IMR-90 (cell line): ENCODE data around the gene NYAP1. TPM values are rescaled to one million over a fixed set of nuclear protein-coding genes. Genes with fewer than 3 reads are reported as not detected.

Experiments
- ATAC-seq: fragments of 200-7000 bp; cut with Tn5 transposase; 2 replicates; pipeline ENCODE4 v1.9.1; 2020; ENCODE audit warnings: low read depth, mild to moderate bottlenecking, moderate library complexity
- BruUV-seq: library from RNA; stranded (reverse); fragments of 400-500 nt; replicated peaks from 2 replicates; lab custom pipeline; 2021; lab: Mats Ljungman, UMichigan
- CTCF ChIA-PET: fragments of 300-600 bp; formaldehyde crosslinking; extraction: SDS; loops from one replicate; lab custom pipeline; 2021; ENCODE audit warnings: antibody characterized with exemption; lab: Yijun Ruan, JAX
- POLR2A ChIA-PET: fragments of 300-600 bp; sonication (Branson Sonifier 250); formaldehyde crosslinking; loops from one replicate; lab custom pipeline; 2022; ENCODE audit warnings: antibody characterized with exemption; ENCODE audit not compliant: unreplicated experiment; lab: Charles Lee
- DNase-seq: peaks from one replicate; pipeline ENCODE4 v3.0.0; 2013
- H2AFZ ChIP-seq: replicated peaks from 2 replicates; pipeline ENCODE3; 2013; ENCODE audit warnings: low read length, mild to moderate bottlenecking; ENCODE audit not compliant: poor library complexity
- H2AK5ac ChIP-seq: 2 replicates; pipeline ENCODE4 v1.6.1; 2013; ENCODE audit warnings: low read depth, low read length, inconsistent platforms
- H2AK9ac ChIP-seq: replicated peaks from 2 replicates; pipeline ENCODE3; 2013; ENCODE audit warnings: mild to moderate bottlenecking, low read depth, low read length, moderate library complexity; ENCODE audit not compliant: poor library complexity
- H2BK120ac ChIP-seq: 2 replicates; pipeline ENCODE4 v1.6.1; 2013; ENCODE audit warnings: low read depth, low read length, inconsistent platforms
- H2BK15ac ChIP-seq: 3 replicates; pipeline ENCODE4 v1.6.1; 2013; ENCODE audit warnings: low read depth, low read length, inconsistent platforms
- H2BK20ac ChIP-seq: 2 replicates; pipeline ENCODE4 v1.6.1; 2013; ENCODE audit warnings: low read depth, mild to moderate bottlenecking, inconsistent platforms, low read length, moderate library complexity
- H2BK5ac ChIP-seq: 2 replicates; pipeline ENCODE4 v1.6.1; 2013; ENCODE audit warnings: mild to moderate bottlenecking, low read depth, low read length, inconsistent platforms; ENCODE audit not compliant: poor library complexity, severe bottlenecking
- H3K14ac ChIP-seq: replicated peaks from 2 replicates; pipeline ENCODE4 v1.6.1; 2013; ENCODE audit warnings: low read depth, low read length, inconsistent platforms
- H3K18ac ChIP-seq: 2 replicates; pipeline ENCODE4 v1.6.1; 2013; ENCODE audit warnings: low read depth, low read length, control low read depth
- H3K23ac ChIP-seq: 2 replicates; pipeline ENCODE4 v1.6.1; 2013; ENCODE audit warnings: low read depth, low read length, inconsistent platforms
- H3K27ac ChIP-seq: 2 replicates; pipeline ENCODE4 v1.5.1; 2013; ENCODE audit warnings: mild to moderate bottlenecking, control low read depth, low read length; ENCODE audit not compliant: insufficient read depth
- H3K27me3 ChIP-seq: 2 replicates; pipeline ENCODE4 v1.6.1; 2013; ENCODE audit warnings: low read length; ENCODE audit not compliant: control insufficient read depth, insufficient read depth
- H3K36me3 ChIP-seq: 2 replicates; pipeline ENCODE4 v1.6.1; 2013; ENCODE audit warnings: low read length, mixed read lengths; ENCODE audit not compliant: control insufficient read depth, insufficient read depth
- H3K4ac ChIP-seq: 2 replicates; pipeline ENCODE4 v1.6.1; 2013; ENCODE audit warnings: low read depth, low read length, inconsistent platforms
- H3K4me1 ChIP-seq: 2 replicates; pipeline ENCODE4 v1.6.1; 2013; ENCODE audit warnings: low read length, mixed read lengths; ENCODE audit not compliant: control insufficient read depth, insufficient read depth
- H3K4me2 ChIP-seq: 2 replicates; pipeline ENCODE4 v1.6.1; 2013; ENCODE audit warnings: low read depth, mild to moderate bottlenecking, control low read depth, low read length, moderate library complexity
- H3K4me3 ChIP-seq: 2 replicates; pipeline ENCODE4 v1.5.1; 2013; ENCODE audit warnings: low read depth, mild to moderate bottlenecking, control low read depth, low read length, moderate library complexity; ENCODE audit not compliant: insufficient read depth
- H3K56ac ChIP-seq: 2 replicates; pipeline ENCODE4 v1.6.1; 2013; ENCODE audit warnings: low read length, inconsistent platforms; ENCODE audit not compliant: insufficient read depth; ENCODE audit errors: extremely low read depth
- H3K79me1 ChIP-seq, 2 experiments: 2 replicates each; pipeline ENCODE4 v1.6.1; 2013; ENCODE audit warnings: low read length in 2 of 2, inconsistent platforms in 1 of 2, low read depth in 1 of 2
- H3K9ac ChIP-seq: 2 replicates; pipeline ENCODE4 v1.6.1; 2013; ENCODE audit warnings: low read depth, low read length, control low read depth
- H3K9me1 ChIP-seq: 2 replicates; pipeline ENCODE4 v1.6.1; 2013; ENCODE audit warnings: low read length, inconsistent platforms; ENCODE audit not compliant: insufficient read depth
- H3K9me3 ChIP-seq: 2 replicates; pipeline ENCODE4 v1.6.1; 2013; ENCODE audit warnings: low read length; ENCODE audit not compliant: control insufficient read depth, insufficient read depth
- H4K20me1 ChIP-seq: 2 replicates; pipeline ENCODE4 v1.6.1; 2013; ENCODE audit warnings: low read length, inconsistent platforms; ENCODE audit not compliant: insufficient read depth
- H4K5ac ChIP-seq: 2 replicates; pipeline ENCODE4 v1.6.1; 2013; ENCODE audit warnings: mild to moderate bottlenecking, low read depth, low read length, control low read depth
- H4K8ac ChIP-seq, 2 experiments: 2 replicates each; pipeline ENCODE4 v1.6.1; 2013; ENCODE audit warnings: low read depth in 2 of 2, low read length in 2 of 2, control low read depth in 1 of 2, inconsistent platforms in 1 of 2
- H4K91ac ChIP-seq: 2 replicates; pipeline ENCODE4 v1.6.1; 2013; ENCODE audit warnings: low read depth, low read length, inconsistent platforms; ENCODE audit not compliant: insufficient read depth
- BHLHE40 ChIP-seq: fragments of 150-350 bp; IDR thresholded peaks from 2 replicates; pipeline ENCODE4 v1.6.1; 2016; ENCODE audit warnings: mild to moderate bottlenecking, low read depth, low read length
- FOS ChIP-seq: fragments of 150-350 bp; IDR thresholded peaks from 2 replicates; pipeline ENCODE4 v1.6.1; 2016; ENCODE audit warnings: low read depth, low read length
- MAZ ChIP-seq: IDR thresholded peaks from 2 replicates; pipeline ENCODE4 v1.6.1; 2012; ENCODE audit warnings: low read depth, mild to moderate bottlenecking, low read length, improper control_type of control experiment, moderate library complexity, borderline replicate concordance
- SMC3 ChIP-seq: fragments of 150-350 bp; IDR thresholded peaks from 2 replicates; pipeline ENCODE4 v1.6.1; 2016; ENCODE audit warnings: low read depth, mild to moderate bottlenecking, antibody characterized with exemption, low read length, moderate library complexity
- WGBS, 2 experiments: methylation state at CpG; one replicate each; pipeline versions ENCODE4 v1.1.5 to v1.1.7; 2013; ENCODE audit warnings: missing lambda C conversion rate in 2 of 2; ENCODE audit not compliant: insufficient read length in 1 of 2; ENCODE audit errors: extremely low coverage in 2 of 2; 5-methylcytosine and 5-hydroxymethylcytosine counted together
- dilution Hi-C: fragments of 300-500 bp; cut with HindIII; formaldehyde crosslinking; loops from one replicate; pipeline ENCODE4 v1.14.3; 2018; ENCODE audit warnings: low sequenced_read_pairs; ENCODE audit not compliant: unreplicated experiment
- in situ Hi-C: fragments of 300-500 bp; cut with MboI; formaldehyde crosslinking; loops from 3 replicates; pipeline ENCODE4 v1.14.3; 2019; ENCODE audit warnings: low sequenced_read_pairs, inconsistent platforms, mixed read lengths
- intact Hi-C: fragments of 100-400 bp; cut with micrococcal nuclease; formaldehyde crosslinking; loops from 2 replicates; pipeline ENCODE4 v1.10.0; 2022
- polyA plus RNA-seq, 3 experiments: library from polyadenylated mRNA; depleted of rRNA; stranded (reverse); fragments of >200 nt; gene quantifications; 2 replicates each; pipeline ENCODE4 v1.2.3, GENCODE V29; 2012; ENCODE audit warnings: low replicate concordance in 1 of 3
- total RNA-seq: library from RNA; depleted of rRNA; stranded (reverse); fragments of >200 nt; gene quantifications from 2 replicates; pipeline ENCODE4 v1.2.3, GENCODE V29; 2012

Gene NYAP1
- total and polyA plus RNA-seq, 2 of the 4 experiments (the other 2 are of a cell fraction) = 0.18 to 1.3 TPM

DNA sequence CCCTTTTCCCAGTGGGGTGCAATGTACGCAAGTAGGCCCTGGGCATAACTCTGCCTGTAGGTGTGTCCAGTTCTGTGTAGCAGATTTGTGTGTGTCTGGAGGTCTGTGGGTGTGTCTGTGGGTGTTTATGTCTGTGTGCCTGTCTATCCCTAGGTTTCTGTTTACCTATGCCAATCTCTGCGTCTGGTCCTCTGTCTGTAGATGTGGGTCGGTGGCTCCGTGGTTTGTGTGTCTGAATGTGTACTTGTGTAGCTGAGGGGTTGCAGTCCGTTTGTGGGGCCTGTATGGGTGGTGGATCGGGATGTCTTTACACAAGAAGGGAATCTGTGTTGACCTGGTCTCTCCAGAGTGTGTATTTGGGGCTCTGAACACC is 932 bp downstream of the NYAP1 start:
- ATAC-seq (no peak), DNase-seq (no peak)
- Histone ChIP-seq H3K36me3 (no peaks in the 10 kb centered on the region), H4K5ac (no peak overlapping the region), H2BK20ac (no peak overlapping the region), H3K27me3 (no peaks in the 10 kb centered on the region), H4K8ac (no peak overlapping the region), H3K18ac (no peak overlapping the region), H3K4me2 (peak overlapping the region; percentile 79; the same call in 1 of the 2 replicates), H3K4me1 (peaks cover 5% of the 10 kb centered on the region), H3K14ac (no peak overlapping the region), H3K79me1 (0 out of 4 replicates have a peak, but pooled peaks cover 0 to 1% of the 10 kb centered on the region in 2 experiments), H3K4ac (no peak overlapping the region), H2BK15ac (no peak overlapping the region; the same call in 2 of the 3 replicates), H4K91ac (no peak overlapping the region), H3K9ac (no peak overlapping the region), H3K56ac (no peak overlapping the region), H2BK5ac (no peak overlapping the region), H3K27ac (no peak overlapping the region), H2AK9ac (peak overlapping the region; percentile 82), H4K20me1 (no peaks in the 10 kb centered on the region), H3K9me1 (no peaks in the 10 kb centered on the region), H2BK120ac (no peak overlapping the region), H2AK5ac (peak overlapping the region; percentile 10; the same call in 1 of the 2 replicates), H3K23ac (no peak overlapping the region), H3K9me3 (no peaks in the 10 kb centered on the region), H2AFZ (peak overlapping the region; percentile 23), H3K4me3 (no peak overlapping the region)
- intact Hi-C loops = no loop called here
- in situ Hi-C loops = loop anchor here (5.0 kb wide), 1 partner anchor 58 kb away; no protein-coding TSS in a partner anchor
- dilution Hi-C loops = no loop called here
- ChIA-PET CTCF (no interaction called here), POLR2A (no interaction called here)
- BruUV-seq = no TSS peak
- TF ChIP-seq FOS = no peak
- TF ChIP-seq SMC3 = no peak
- no peak for TF ChIP-seq MAZ
- no peak for TF ChIP-seq BHLHE40
- no CpG with 5 or more reads among the region's 6 CpGs for WGBS, 2 experiments
